GM12872 (cell line): ENCODE measurements around the gene KCNE4.

Experiments used
- TF ChIP-seq, protein P1 (sequence below): IDR thresholded peaks from 3 replicates; pipeline ENCODE4 v1.5.1; 2011; ENCODE audit warnings: low read depth, mild to moderate bottlenecking, low read length, moderate library complexity; ENCODE audit not compliant: insufficient read depth

KCNE4 gene

DNA sequence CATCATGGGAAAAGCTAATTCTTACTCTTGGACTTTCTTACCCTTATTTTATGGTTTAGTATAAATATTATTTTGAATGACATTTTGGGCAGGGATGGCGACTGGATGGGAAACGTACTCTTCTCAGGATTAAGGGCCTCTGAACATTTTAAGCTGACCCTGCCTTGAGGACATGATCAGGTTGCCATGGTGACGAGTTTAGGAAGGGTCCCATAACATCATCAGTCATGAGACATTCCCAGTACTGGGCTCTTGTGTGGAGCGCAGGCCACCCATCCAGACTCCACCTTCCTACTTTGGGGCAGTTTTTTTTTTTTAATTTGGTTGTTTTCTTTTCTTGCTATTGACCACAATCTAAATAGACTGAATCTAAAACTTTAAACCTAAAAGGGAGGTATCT, 40.7 kb downstream of the KCNE4 start:
- TF ChIP-seq, protein P1, sequence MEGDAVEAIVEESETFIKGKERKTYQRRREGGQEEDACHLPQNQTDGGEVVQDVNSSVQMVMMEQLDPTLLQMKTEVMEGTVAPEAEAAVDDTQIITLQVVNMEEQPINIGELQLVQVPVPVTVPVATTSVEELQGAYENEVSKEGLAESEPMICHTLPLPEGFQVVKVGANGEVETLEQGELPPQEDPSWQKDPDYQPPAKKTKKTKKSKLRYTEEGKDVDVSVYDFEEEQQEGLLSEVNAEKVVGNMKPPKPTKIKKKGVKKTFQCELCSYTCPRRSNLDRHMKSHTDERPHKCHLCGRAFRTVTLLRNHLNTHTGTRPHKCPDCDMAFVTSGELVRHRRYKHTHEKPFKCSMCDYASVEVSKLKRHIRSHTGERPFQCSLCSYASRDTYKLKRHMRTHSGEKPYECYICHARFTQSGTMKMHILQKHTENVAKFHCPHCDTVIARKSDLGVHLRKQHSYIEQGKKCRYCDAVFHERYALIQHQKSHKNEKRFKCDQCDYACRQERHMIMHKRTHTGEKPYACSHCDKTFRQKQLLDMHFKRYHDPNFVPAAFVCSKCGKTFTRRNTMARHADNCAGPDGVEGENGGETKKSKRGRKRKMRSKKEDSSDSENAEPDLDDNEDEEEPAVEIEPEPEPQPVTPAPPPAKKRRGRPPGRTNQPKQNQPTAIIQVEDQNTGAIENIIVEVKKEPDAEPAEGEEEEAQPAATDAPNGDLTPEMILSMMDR: no peak

DNA sequence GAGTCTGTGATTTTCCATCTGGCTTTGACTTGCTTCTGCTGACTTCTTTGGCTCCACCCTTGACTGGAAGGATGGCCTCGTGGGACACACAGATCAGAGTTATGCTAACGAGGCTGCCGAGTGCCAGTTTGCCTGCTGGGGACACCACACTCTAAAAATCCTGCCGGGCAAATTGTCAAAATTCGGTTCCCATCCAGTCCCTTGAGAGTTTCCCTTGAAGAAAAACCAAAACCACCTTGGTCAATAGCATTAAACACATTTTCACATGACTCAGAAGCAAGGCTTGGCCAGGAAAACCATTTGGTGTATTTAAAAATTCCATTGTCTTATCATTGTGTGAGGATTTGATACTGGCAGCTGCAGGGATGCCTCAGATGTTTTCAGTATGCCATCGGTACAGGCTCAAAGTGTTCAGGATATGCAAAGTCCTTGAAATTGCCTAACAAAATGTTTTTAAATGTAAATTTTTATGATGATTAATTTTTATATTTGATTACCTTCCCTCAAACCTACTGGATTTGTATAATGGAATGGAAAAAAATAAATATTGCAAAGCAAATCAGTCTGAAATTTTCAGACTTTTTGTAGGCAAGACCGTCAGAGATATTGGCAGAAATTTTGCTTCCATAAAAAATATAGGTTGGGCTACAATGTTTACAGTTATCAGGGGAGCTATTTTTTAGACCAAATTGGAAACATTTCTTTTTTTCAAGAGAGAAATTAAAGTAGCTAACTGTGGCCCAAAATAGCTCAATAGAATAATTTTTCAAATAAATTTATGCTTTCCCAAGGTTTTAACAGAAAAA, 41.6 kb downstream of the KCNE4 start:
- TF ChIP-seq, protein P1: no peak

DNA sequence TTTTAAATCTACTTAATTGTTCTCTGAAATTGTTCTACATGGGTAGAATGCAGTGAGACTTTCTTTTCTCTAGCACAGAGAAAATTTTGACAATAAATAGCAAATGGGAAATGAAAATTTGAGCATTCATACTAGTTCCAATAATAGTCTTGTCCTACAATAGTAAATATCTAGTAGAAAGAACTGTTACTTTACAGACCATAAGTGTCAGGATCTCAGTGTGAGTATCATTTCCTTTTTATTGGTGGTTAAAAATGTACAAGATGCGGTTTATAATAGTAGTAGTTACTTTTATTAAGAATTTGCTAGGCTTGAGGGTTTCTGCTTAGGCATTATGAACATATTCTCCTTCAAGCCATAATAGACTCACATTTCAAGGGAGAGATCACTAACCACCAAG, 43.2 kb downstream of the KCNE4 start:
- TF ChIP-seq, protein P1: no peak

DNA sequence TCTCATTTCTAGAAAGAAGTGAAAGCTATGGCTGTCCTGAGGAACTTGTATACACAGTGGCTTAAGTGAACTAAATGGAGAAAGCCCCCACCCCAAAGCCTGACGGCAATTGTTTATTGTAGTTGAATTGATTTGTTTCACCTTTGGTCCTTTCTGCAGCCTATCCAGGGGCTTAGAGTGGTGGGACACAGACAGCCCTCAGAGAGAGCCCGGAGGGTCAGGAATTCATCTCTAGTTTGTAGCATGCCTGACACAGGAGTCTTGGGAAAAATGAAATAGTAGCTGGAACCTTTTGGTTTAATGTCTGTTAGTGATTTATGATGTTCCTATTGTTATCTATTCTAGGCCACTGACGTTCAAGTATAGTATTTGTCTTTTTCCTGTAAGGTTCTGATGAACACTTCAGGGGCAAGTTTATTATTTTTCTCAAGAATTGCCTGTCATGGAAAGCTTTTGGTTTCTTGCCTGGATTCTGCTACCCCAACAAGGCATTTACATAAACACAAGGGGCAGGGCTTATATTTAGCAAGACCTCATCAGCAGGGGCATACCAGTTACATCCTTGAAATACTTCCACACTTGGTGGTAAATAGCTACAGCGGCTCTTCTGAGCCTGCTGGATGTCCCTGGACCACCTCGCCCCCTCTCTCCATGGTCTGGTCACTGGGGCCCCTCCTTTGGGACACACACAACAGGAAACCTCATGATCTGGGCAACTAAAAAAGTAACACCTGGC, 44.4 kb downstream of the KCNE4 start:
- TF ChIP-seq, protein P1: no peak

DNA sequence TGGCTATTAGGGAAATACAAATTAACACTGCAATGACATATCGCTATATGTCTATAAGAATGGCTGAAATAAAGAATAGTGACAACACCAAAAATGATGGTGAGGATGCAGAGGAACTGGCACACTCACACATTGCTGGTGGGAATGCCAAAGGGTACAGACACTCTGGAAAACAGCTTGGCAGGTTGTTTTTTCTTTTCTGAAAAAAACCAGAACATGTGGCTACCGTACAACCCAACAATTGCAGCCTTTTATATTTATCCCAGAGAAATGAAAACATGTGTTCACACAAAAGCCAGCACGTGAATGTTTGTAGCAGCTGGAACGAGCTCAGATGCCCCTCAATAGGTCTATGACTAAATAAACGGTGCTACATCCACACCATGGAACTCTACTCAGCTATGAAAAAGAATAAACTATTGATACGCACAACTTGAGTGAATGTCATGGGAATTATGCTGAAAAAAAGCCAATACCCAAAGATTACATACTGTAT, 45.9 kb downstream of the KCNE4 start:
- TF ChIP-seq, protein P1: no peak

DNA sequence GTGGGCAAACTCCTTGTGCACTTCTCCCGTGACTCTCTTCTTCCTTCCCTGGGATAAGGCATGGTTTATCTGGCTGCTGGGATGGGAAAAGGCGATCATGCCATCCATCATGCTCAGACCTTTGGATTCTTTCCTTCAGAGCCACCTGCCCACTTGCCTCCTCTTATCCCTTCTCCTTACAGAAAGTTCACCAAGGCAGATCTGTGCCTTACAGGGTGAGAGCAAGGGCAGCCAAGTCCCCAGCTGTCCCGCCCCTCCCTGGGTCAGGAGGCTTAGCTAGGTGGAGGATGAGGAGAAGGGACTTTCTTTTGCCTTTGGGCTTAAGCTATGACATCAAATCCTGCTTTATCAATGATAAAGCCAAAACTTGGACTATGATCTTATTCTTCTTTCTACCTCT, 47.6 kb downstream of the KCNE4 start:
- TF ChIP-seq, protein P1: no peak

DNA sequence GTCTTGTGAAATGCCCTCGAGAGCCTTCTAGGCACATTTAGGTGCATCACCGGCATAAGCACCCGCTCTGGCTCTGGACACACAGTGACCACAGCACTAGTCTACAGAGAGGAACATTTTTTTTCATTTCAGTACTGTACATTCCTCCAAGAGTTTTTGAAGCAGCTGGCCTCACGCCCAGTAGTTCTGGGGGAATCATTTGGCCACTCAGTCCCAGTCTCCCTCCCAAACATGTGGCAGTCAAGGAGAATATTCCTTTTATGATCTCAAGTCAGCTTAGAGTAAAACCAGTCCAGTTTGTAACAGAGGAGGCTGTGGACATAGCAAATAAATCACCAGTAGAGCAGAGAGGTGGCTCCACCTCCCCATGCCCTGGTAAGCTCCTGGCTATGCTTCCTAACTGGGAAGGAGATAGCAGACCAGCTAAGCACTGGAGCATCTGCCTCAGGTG, 48.1 kb downstream of the KCNE4 start:
- TF ChIP-seq, protein P1: no peak
